AG08396 (cell line): ENCODE results near the gene GPC6.
A peak's percentile ranks its signal among the peaks of the same experiment; 100 is the strongest.
"Not testable (repeated sequence)": the region's sequence is repeated elsewhere in the genome, so short reads cannot be mapped to it uniquely, and the experiment has no call there.

Source experiments
- DNase-seq: peaks from one replicate; pipeline ENCODE4 v3.0.0; 2012; ENCODE audit warnings: low spot score, mixed read lengths

GPC6 gene

GRCh38 chr13:93320942-93321341 is 94.3 kb downstream of the GPC6 start:
- no peak for DNase-seq

DNA sequence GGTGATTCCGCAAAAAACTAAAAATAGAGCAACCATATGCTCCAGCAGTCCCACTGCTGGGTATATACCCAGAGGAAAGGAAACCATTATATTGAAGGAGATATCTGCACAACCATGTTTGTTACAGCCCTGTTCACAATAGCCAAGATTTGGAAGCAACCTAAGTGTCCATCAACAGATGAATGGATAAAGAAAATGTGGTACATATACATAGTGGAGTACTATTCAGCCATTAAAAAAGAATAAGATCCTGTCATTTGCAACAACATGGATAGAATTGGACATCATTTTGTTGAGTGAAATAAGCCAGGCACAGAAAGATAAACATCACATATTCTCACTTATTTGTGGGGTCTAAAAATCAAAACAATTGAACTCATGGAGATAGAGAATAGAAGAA is 97.3 kb downstream of the GPC6 start:
- DNase-seq, result not testable (repeated sequence)

DNA sequence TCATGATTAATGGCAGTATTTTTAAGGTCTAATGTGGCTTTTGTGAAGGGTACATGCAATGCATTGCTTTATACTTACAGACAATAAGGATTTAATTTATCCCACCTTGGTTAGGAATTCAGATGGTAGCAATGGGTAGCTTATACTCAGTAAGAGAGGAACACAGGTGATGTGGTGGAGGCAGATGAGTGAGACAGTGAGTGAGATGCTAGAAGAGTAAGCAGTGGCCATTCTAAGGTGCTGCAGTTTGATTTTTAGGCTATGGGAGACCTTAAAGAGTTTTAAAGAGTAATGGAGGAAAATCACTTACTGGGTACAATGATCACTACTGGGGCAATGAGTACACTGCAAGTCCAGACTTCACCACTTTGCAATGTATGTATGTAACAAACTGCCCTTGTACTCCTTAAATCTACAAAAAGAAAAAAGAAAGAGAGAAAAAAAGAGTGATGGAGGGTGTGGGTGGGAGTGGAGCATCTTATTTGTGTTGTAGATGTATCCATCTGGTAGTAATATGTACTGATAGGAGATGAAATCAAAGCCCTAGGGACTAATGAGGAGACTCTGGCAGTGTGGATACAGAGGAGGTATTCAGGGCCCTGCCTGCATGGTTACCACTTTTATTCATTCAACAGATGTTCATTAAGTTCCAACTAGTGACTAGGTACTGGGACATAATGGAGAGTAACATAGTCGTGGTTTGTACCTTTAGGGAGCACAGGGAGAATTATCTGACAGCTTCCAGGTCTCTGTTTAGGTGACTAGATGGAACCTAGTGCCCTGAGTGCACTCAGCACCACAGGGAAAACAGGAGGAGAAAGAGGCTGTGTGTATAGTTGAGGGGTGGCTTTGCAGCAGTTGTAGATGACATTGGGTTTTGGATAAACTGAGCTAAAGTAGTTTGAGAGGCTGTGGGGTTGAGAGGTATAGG is 99.0 kb downstream of the GPC6 start:
- no peak for DNase-seq

DNA sequence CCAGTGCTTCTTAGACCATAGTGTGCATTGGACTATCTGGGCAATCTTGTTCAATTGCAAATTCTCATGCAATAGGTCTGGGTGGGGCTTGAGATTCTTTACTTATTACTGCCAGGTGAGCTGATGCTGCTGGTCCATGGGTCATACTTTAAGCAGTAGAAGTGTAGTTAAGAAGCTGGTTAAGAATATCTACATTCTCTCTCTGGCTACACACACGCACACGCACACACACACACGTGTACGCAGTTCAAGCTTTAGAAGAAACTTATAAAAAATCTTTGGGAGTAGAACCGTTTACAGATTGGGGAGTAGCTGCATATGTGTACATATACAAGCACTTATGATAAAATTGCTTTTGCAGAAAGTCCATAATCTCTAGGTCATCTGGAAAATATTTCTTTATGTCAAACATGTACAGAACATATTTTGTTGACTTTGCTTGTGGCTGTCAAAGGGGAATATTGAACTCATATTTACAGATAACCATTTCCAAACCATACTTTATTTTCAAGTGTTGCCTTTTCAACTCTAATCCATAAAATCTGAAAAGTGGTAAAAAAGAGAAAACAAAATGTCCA is 99.7 kb downstream of the GPC6 start:
- no peak for DNase-seq

GRCh38 chr13:93328943-93329342 is 102.3 kb downstream of the GPC6 start:
- no peak for DNase-seq

- DNase-seq, result no peak
Measured at GRCh38 chr13:93336728-93337127, 110.1 kb downstream of the GPC6 start.

DNA sequence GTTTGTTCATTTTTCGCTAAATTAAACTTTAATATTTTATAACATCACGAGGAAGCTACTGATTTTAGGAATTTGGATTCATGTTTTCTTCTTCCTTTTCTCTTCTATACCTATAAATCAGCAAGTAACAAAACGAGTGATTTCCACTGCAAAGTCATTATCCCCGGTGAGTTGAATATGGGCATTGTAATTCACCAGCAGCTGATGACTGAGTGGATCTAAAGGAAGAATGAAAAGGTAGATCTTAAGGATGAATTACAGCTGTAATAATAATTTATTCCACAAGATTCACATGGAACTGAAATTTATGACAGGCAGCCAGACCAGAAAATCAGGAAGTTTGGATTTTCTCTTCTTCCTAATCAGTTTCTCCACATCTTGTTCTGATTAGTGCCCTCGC is 111.4 kb downstream of the GPC6 start:
- DNase-seq, result no peak

DNA sequence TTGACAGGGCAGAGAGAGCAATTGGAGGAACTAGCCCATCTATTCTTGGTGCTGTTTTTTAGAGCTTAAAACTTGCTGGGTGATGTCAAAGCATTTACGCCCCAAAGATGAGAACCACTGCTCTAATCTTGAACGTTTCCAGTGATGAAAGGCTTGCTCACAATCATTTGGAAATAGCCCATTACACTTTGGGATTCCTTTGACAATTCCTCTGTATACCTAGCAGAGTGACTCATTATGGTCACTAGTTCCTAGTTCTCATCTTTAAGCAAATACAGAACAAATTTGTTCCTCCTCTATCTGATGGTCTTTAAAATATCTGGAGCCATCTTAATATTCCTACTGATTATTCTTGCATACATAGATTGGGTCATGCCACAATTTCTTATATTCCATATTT is 112.3 kb downstream of the GPC6 start:
- no peak for DNase-seq

GRCh38 chr13:93339550-93339949 is 112.9 kb downstream of the GPC6 start:
- DNase-seq, result no peak

DNA sequence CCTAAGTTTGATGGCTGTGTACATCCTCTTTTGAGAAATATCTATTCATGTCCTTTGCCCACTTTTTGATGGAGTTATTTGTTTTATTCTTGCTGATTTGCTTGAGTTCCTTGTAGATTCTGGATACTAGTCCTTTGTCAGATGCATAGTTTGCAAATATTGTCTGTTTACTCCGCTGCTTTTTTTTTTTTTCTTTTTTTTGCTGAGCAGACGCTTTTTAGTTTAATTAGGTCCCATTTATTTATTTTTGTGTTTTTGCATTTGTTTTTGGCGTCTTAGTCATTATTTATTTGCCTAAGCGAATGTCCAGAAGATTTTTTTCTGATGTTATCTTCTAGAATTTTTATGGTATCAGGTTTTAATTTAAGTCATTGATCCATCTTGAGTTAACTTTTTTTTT is 114.9 kb downstream of the GPC6 start:
- DNase-seq, result no peak

GRCh38 chr13:93343097-93343496 is 116.5 kb downstream of the GPC6 start:
- no peak for DNase-seq

- DNase-seq, result no peak
Measured at GRCh38 chr13:93344048-93344705, 117.6 kb downstream of the GPC6 start.

GRCh38 chr13:93345024-93345423 is 118.4 kb downstream of the GPC6 start:
- DNase-seq, result no peak

DNA sequence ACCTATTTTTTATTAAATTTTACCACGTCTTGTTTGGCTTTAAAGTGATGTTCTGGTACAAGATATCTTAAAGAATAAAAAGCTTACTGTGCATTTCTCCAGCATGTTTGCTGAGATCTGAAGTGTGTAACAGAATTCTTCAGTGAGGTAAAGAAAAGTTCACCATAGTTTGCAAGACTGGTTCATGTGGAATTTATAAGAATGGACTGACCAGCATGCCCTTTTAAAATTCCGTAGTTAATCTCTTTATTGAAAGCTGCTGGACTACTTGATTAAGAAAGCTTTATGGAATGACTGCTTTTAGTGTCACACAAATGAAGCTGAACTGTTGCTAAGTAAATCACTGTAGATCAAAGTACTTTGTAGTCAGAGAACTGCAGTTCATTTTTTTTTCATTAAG is 119.2 kb downstream of the GPC6 start:
- no peak for DNase-seq

DNA sequence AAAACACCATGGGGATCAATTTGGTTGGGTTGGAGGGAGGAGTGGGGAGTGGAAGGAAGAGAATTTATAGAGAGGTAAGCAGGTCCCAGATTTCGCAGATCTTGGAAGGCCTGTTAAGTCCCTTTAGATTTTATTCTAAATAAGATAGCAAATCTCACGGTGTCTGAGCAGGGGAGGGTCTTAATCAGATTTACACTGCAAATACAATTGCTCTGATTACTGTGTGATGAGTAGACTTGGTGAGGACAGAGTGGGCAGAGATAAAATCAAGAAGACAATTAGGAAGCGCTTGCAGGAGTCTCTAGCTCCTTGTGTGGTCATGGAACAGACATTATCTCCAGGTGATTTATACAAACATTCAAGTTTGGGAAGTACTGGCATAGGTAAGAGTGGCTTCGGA is 126.0 kb downstream of the GPC6 start:
- DNase-seq, result no peak

DNA sequence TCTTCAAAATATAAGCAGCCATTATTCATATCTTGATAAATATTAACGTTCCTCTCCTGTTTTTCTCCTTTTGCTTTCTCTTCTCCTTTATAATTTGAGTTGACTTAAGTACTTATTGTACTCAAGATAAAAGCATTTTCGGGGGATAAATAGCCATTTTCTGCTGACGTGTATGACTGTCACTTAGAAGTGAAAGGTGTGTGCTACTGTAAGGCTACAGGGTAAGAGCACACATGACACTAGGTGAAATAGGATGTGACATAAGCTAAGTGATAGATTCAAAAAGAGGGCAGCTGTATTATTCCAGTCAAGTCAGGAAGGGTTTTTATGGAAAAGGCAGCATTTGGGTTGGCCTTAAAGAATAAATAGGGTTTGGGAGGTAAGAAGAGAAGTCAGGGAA is 128.5 kb downstream of the GPC6 start:
- DNase-seq, result no peak

GRCh38 chr13:93356469-93356868 is 129.9 kb downstream of the GPC6 start:
- DNase-seq, result no peak

DNA sequence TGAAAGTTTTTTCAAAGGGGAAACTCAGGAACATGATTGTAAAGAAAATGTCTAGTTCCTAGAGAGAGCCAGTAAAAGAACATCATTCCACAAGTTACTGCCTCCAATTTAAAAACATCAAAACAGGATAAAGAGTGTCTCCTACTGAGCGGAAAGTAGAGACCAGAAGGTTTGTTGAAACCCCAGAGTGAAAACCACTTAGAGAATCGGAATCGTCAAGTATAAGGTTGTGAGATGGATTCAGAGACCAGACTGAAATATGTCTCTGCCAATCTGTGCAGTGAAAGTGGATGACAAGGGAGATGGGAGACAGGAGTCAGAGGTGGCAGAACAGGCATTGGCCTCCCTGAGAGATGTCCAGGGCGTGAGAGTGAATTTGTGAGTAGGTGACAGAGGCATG is 133.4 kb downstream of the GPC6 start:
- no peak for DNase-seq

GRCh38 chr13:93361703-93362102 is 135.1 kb downstream of the GPC6 start:
- DNase-seq, result no peak

DNA sequence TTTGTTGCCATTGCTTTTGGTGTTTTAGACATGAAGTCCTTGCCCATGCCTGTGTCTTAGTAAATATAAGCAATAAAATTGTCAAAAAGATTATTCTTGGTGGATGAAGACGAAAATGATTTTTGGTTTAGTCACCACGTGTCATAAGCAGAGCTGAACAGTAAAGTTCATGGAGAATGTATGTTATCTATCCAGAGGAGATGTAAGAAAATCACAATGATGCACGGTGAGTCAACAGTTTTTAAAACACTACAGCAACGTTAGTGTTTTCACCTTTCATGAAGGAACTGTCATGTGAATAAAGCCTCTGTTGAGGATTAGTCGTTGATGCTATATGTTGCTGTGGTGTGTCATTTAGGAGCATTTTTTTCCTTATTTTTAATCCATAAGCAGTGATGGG is 137.6 kb downstream of the GPC6 start:
- peak; percentile 12 for DNase-seq

GRCh38 chr13:93368296-93368695 is 141.7 kb downstream of the GPC6 start:
- DNase-seq, result no peak

DNA sequence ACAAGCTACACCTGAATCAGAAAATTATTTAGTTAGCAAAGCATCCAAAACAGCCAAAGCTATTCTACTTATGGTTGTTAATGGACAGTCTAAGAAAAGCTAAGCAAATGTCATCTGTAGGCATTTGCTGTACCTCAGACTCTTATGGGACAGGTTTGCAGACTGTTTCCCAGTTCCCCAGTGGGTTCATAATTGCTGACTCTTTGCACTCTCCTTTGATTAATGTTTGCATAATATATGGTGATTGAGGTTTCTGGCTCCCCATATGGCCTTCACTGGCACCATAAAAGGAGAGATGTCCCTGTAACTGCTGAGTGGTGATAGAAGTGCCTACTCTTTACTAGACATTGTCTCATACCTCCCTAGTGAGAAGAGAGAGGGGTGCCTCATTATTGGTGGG is 142.1 kb downstream of the GPC6 start:
- DNase-seq, result no peak

DNA sequence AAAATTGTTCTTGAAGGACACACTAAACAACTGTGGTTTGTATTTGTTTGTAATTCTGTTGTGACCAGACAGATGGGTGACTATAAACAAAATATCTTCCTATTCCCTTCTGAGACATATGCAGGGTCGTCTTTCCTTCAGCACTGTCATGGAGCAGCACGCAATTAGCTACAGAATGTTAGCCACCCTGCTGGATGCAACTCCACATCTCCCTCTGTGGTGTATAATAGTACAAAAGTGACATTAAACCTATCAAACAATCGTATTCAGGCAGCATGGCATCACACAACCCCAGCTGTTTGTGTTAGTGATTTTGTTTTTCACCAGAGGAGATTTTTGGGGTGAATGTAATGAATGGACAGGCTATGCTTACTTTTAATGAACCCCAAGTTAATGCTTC is 146.2 kb downstream of the GPC6 start:
- no peak for DNase-seq
